SHP77 (cell line): Measurements from ENCODE around the gene F7.
"Not testable (repeated sequence)": the region's sequence is repeated elsewhere in the genome, so short reads cannot be mapped to it uniquely, and the experiment has no call there.

Experiments
- DNase-seq, 2 experiments: peaks; one replicate each; lab custom pipeline; 2025; lab: John Stamatoyannopoulos, UW

Gene F7

DNA sequence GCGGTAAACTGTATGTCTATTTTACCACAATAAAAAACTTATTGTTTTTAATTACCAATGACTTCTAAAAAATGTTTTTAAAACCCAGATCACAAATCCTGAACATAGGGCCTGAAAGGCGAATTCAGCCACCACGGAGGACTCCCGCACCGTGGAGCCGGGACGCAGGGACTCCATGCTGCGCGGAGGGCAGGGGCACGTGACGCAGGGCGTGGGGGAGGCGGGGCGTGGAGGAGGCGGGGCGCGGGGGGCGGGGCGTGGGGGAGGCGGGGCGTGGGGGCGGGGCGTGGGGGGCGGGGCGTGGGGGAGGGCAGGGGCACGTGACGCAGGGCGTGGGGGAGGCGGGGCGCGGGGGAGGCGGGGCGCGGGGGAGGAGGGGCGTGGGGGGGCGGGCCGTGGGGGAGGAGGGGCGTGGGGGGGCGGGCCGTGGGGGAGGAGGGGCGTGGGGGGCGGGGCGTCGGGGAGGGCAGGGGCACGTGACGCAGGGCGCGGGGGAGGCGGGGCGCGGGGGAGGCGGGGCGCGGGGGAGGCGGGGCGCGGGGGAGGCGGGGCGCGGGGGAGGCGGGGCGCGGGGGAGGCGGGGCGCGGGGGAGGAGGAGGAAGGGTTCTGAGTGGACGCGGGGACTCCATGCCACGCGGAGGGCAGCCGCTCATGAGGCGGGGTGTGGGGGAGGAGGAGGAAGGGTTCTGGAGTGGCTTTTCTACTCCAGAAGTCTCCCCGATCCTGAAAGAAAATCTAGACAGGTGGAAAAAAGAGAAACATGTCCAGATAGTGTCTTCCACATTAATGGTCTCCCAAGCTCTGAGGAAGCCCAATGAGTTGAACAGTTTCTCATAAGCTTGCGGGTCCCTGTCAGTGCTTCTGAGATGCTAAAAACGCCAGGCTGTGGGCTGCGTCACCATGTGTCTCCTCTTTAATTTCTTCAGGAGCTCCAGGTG is 48.5 kb downstream of the F7 start:
- DNase-seq = peak; percentile 52 to 77

DNA sequence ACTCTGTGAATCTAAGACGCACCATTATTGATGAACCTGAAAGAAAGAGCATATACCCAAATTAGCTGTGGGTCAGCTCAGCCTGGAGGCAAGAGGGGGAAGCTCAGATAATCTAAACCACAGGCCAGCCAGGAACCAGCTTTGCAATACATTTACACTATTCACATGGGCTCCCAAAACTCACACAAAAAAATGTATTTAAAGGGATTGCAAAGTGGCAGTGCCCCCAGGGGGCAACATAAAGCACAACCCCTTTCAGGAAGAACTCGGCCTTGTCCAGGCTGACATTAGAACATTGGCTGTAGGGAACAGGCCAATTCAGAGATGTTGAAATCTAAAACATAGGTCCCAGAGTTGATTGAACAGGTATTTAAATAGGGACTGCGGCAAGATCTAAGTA is 49.6 kb downstream of the F7 start:
- peak in 1 of 2 experiments; percentile 40 for DNase-seq

DNA sequence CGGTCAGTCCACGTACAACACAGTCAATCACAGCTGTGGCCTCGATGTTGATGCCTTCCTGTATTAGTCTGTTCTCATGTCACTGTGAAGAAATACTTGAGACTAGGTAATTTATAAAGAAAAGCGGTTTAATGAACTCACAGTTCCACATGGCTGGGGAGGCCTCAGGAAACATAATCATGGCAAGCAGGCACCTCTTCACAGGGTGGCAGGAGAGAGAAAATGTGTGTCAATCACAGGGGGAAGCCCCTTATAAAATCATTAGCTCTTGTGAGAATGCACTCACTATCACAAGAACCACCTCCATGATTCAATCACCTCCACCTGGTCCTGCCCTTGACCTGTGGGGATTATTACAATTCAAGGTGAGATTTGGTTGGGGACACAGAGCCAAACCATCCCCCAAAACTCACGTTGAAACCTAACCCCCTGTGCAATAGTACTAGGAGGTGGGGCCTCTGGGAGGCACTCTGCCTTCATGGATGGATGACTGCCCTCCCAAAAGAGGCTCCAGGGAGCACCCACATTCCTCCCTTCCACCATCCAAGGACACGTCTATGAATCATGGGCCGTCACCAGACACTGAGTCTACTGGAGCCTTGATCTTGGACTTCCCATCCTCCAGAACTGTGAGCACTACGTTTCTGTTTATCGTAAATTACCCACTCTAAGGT is 50.5 kb downstream of the F7 start:
- no peak for DNase-seq

DNA sequence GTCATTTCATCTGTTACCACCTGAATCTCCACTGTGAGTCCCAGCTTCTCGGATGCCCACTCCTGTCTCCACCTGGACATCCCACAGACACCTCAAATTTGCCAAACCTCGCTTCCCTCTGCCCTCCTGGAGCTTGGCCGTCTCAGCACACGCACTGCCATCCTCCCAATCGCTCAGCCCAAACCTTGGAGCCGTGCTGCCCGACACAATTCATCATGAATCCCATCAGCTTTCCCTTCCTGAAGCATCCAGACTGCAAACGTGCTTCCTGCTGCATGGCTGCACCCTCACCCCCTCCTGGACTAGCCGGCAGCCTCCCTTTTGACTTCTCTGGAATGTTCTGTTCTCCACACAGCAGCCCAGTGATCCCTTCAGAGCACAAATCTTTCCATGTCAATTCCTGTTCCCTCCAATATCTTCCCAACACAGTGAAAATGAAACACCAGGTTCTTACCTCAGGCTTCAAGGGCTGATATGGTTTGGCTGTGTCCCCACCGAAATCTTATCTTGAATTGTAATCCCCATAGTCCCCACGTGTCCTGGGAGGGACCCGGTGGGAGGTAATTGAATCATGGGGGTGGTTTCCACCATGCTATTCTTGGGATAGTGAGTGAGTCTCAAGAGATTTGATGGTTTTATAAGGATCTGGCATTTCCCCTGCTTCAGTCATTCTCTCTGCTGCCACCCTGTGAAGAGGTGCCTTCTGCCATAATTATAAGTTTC is 51.8 kb downstream of the F7 start:
- no peak for DNase-seq

DNA sequence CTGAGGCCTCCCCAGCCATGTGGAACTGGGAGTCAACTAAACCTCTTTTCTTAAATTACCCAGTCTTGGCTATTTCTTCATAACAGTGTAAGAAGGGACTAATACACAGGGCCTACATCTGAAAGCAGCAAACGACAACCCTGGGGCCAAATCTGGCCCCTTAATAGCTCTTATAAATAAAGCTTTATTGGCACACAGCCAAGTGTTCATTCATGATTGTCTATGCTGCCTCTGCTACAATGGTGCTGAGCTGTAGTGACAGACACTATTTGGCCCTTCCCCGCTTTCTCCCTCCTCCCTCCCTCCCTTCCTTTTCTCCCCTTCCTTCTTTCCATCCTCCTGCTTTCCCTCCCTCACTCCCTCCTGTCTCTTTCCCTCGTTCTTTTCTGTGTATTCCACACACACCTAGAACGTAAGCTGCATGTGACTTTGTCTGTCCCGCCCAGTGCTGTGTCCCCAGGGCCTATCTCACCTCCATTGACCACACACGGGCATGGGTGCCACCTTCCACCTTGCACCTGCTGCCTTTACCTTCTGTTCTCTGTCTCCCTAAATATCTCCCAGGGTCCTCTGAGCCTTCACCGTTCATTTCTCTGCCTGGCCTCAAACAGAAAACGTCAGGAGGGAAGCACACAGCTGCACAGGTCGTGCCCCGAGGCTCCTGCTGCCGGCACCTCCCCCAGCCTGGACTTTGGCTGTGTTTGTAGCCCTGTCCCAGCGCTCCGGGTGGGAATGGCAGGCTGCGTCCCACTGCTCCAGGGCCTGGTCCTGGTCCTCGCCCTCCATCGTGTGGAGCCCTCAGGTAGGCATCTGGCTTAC is 52.5 kb downstream of the F7 start, which contains the start of gene PROZ:
Gene PROZ, plus strand, starts transcription at position 720 of the 819 bp plus-strand sequence. Its CDS starts 13 bp downstream, at position 733.
- DNase-seq = no peak

DNA sequence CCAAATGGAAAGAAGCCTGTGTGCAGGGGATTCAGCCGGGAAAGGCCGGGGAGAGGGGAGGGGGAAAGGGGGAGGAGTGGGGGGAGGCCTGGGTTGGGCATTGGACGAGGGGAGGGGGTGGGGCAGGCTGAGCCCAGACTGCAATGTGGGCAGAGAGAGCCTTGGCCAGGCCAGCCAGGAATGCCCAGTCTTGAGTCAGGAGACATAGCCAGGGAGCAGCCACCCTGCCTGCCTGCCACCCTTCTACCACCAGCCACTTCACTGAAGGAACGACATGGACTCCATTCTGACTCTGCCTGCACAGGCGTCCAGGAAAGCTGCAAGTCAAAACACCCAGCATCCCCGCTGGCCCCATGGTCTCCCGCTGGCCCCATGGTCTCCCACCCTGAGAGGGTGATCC is 53.4 kb downstream of the F7 start:
- DNase-seq = no peak

DNA sequence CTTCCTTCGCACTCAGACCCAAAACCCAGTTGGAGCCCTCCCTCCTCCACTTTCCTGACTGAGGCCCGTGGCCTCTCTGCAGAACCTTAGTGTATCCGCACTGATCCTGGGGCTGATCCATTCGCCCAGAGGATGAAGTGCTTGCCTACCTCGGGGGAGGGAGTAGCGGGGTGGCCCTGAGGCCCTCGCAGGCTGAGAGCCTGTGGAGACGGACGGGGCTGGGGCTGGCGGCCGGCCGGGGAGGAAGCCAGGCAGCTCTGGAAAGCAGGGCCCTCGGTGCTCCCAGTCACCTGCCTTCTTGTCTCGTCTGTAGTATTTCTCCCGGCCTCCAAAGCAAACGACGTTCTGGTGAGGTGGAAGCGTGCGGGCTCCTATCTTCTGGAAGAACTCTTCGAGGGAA is 54.1 kb downstream of the F7 start:
- no peak for DNase-seq

DNA sequence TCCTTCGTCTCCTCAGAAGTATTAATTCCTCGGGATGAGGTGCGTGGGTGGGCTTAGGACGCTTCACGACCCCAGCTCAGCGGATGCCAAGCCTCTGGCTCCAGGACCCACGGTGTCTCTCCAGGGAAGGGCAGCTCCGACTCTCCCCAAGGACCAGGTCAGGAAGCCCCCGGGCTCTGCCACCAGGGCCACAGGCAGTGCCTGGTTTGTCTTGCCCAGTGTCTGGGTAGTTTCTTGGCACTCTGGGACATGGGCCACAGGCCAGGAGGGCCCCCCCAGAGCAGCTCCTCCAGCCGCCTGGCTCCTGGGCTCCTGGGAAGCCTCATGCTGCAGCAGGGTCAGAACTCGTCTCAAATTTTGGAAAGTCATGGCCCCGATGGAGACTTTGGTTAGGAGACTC is 55.4 kb downstream of the F7 start:
- DNase-seq = no peak

DNA sequence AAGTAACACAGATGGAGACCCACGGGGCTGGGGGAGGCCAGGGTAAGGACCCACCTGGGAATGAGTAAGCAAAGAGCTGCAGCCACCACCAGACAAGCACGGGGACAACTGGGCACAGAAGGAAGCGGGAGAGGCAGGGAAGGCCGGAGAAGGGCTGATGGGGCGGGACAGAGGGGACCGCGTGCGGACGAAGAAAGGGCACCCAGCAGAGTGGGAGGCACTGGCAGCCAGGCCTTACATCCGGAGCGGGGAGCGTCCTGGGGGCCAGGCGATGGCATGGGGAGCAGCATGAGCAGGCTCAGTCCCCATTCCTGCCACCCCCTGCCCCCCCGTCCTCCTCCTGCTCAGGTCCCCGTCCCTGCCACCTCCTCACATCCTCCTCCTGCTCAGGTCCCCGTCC is 55.8 kb downstream of the F7 start:
- DNase-seq = no peak

DNA sequence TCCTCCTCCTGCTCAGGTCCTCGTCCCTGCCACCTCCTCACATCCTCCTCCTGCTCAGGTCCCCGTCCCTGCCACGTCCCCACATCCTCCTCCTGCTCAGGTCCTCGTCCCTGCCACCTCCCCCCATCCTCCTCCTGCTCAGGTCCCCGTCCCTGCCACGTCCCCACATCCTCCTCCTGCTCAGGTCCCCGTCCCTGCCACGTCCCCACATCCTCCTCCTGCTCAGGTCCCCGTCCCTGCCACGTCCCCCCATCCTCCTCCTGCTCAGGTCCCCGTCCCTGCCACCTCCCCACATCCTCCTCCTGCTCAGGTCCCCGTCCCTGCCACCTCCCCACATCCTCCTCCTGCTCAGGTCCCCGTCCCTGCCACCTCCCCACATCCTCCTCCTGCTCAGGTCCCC is 56.4 kb downstream of the F7 start:
- DNase-seq = not testable (repeated sequence)

DNA sequence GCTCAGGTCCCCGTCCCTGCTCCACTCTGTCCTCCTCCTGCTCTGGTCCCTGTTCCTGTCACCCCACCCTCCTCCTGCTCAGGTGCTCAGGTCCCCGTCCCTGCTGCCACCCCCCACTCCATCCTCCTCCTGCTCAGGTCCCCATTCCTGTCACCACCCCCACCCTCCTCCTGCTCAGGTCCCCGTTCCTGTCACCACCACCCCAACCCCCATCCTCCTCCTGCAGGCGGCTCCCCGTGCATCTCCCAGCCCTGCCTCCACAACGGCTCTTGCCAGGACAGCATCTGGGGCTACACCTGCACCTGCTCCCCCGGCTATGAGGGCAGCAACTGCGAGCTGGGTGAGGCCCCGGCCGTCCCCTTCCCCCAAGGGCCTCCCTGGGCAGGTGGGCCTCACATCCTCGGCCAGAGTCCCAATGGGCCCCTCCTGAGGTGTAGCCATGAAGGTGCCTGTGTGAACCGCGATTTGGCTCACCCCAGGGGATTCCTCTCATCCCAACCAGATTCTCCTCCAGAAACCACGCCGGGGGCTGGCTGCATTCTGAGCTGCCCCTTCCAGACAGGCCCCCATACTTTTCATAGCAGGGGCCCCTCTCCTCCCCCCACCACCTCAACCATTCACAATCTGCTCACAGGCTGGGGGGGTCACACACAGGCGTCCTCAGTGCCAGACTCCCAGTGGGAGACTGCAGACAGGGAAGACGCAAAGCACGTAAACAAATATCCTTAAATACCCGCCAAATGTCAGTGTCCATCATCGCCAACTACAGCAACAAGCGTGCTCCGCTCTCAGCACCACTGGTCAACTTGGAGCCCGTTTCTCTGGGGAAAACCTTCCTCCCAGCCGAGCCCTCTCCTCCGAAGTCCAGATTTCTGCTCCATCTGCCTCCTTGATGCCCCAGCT is 57.4 kb downstream of the F7 start:
- DNase-seq = peak in 1 of 2 experiments; percentile 56

DNA sequence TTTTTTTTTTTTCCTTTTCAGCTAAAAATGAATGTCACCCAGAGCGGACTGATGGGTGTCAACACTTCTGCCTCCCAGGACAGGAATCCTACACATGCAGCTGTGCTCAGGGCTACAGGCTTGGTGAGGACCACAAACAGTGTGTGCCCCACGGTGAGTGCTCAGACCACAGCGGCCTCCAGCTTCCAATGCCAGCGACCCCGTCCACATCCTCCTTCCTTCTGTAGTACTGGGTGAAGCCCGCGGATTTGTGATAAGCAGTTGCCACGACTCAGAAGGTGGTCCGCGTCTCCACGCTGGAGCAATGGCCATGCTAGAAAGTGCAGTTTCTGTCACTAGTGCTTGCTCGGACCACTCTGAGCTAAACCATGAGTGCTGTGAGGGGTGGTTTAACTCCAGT is 58.9 kb downstream of the F7 start:
- no peak for DNase-seq

DNA sequence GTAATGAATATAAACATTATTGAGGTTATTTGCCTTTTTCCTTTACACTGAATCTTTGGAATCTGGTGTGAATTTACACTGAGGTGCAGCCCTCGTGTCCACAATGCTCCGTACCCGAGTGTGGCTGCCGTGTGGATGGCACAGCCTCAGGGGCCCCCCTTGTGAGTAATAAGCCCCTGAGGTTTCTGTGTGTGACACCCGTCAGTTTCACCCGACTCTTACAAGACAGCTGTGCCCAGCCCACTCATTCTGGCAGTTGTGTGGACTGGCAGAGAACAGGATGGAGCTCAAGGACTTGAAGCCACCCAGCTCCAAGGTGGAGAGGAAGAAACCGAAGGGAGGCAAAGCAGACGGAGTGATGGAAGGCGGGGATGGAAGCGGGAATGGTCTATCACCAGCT is 60.7 kb downstream of the F7 start:
- DNase-seq = no peak

DNA sequence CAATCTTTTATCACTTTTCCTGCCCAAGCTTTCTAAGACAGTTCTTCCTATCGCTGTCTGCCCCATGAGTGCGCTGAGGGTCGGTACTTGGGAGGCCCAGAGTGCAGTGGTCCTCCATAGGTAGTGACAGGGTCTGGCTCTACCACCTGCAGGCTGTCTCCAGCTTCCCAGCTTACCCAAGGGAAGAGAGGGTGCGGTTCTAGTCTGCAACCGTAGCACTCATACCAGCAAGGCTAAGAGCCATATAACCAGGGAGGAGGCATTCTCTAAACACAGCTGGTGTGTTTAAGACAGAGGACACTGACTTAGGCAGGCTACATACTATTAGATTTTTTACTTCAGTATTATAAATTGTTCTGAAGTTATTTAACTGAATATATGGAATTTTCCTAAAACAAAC is 61.1 kb downstream of the F7 start:
- DNase-seq = no peak

DNA sequence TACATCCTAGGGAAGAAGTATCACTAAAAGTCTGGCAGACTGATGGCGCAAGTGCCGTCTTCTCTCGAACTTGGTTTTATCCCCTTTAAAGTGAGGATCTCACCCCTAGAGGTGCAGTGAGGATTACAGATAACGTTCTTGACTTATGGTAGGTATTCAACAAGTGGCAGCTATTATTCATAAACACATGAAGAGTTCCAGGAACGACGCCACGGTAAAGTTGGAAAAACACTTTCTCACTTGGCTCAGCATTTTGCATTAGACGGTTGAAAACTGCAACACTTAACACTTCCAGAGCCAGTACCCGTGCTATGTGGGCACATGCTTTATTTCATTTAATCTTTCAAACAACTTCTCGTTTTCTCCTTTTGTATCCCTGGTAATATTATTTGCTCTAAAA is 61.6 kb downstream of the F7 start:
- no peak for DNase-seq

DNA sequence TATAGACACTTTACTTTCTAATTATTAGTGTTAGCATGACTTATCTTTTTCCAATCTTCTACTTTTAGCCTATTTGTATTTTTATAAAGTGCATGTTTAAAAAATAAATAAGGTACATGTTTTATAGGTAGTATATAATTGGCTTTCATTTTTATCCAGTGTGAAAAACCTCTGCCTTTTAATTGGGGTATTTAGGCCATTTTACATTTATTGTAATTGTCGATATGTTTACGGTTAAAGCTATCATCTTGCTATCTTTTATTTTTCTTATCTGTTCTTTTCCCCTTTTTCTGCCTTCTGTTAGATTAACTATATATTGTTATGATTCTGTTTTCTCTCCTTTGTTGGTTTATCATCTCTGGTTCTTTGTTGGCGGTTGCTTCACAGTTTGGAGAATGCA is 62.0 kb downstream of the F7 start:
- DNase-seq = no peak

DNA sequence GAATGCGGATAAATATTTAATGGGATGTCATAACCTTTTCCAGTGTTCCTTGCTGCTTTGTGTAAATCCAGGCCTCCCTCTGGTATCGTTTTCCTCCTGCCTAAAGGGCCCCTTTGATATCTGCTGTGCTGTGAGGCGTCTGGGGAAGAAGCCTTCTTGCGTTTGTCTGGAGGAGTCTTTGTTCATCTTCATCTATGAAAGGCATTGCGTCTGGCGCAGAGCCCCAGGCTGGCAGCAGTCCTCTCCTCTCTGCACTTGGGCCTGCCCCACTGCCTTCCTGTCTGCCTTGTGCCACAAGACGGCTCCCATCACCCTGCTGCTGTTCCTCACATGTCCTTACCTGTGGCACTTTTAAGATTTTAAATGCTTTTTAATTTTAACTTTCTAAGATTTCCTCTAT is 62.6 kb downstream of the F7 start:
- no peak for DNase-seq

DNA sequence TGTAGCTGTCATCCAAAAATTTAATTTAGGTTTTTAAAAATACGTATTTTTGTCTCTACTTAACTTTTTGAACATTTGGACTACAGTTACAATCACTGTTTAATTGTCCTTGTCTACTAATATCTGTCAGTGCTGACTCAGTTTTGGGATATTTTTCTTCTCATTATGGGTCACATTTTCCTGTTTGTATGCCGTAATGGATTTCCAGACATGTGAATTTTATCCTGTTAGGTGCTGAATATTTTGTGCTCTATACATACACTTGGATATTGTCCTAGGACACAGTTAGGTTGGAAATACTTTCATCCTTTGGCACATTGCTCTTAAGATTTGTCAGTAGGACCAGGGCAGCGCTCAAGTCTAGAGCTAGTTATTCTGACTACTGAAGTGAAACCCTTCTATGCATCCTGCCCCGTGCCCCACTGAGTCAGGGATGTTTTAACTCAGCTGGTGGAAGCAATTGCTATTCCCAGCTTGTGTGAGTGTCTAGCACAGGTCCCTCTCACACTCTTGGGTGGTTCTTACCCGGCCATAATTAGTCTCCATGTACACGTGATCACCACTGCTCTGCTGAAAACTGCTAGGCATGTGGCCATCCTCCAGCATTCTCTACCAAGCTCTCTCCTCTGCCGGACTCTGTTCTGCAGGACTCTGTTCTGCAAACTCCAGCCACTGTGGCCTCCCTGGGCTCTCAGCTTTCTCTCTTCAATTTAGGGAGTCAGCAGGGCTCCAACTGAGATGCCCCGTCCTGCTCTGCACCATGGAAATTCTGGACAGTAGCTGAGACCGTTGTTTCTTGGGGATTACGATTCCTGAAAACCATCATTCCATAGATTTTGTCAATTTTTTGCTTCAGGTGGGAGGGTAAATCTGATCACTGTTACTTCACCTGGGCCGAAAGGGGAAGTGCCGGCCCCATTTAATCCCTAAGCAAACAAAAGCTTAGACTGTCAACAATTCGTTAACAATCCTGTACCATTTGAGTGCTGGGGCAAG is 64.0 kb downstream of the F7 start:
- DNase-seq = peak; percentile 71 to 73
